Gastroesophageal sphincter (tissue), 3 donors: ENCODE data around the gene ARL17A.
"Not testable (repeated sequence)": the region's sequence is repeated elsewhere in the genome, so short reads cannot be mapped to it uniquely, and the experiment has no call there.

Source experiments
- POLR2A ChIP-seq, 2 donors: fragments of 450-650 bp; IDR thresholded peaks; one replicate each; pipeline ENCODE4 v1.6.1; 2017; ENCODE audit warnings: antibody characterized with exemption in 2 of 2, mild to moderate bottlenecking in 2 of 2, moderate library complexity in 1 of 2
- TF ChIP-seq, protein P1 (sequence below), 4 experiments: fragments of 200-600 bp in 2 of 4; fragments of 450-650 bp in 2 of 4; sonication (generic) in 1 of 4; IDR thresholded peaks; one replicate each; pipeline ENCODE4 v1.5.1; 2017 to 2019; ENCODE audit warnings: antibody characterized with exemption in 4 of 4, mild to moderate bottlenecking in 2 of 4, moderate library complexity in 2 of 4

DNA sequence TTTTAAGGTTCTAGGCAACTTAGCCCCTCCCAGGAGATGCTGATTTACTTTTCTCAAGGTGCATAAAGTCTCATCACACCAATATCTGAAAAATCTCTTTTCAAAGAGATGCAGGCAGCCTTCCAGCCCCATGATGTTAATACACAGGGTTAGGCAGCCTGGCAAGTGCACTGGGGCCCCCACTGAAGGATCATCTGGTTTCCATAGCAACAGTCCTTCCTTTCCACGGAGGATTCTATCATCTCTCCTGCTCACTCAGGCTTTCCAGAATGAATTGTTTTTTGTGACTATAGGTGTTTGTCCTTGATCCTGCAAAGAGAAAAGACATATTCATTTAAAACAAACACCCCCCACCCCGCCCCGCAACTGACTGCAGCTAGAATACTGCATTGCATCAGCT, 6.0 kb upstream of the ARL17A start:
- TF ChIP-seq POLR2A (IDR thresholded peaks at IDR 0.05) = not testable (repeated sequence)
- TF ChIP-seq, protein P1, sequence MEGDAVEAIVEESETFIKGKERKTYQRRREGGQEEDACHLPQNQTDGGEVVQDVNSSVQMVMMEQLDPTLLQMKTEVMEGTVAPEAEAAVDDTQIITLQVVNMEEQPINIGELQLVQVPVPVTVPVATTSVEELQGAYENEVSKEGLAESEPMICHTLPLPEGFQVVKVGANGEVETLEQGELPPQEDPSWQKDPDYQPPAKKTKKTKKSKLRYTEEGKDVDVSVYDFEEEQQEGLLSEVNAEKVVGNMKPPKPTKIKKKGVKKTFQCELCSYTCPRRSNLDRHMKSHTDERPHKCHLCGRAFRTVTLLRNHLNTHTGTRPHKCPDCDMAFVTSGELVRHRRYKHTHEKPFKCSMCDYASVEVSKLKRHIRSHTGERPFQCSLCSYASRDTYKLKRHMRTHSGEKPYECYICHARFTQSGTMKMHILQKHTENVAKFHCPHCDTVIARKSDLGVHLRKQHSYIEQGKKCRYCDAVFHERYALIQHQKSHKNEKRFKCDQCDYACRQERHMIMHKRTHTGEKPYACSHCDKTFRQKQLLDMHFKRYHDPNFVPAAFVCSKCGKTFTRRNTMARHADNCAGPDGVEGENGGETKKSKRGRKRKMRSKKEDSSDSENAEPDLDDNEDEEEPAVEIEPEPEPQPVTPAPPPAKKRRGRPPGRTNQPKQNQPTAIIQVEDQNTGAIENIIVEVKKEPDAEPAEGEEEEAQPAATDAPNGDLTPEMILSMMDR (IDR thresholded peaks at IDR 0.05) = not testable (repeated sequence)
